ENCODE measurements around the gene PIGZ. TPM values are rescaled to one million over a fixed set of nuclear protein-coding genes. Genes with fewer than 3 reads are reported as not detected.

PIGZ gene
- total and polyA plus RNA-seq, 9 of the 15 experiments (the other 6 are each of a cell fraction or from before 2014, with no cell fraction given): 0.15 to 1.8 (median 0.76) TPM

GRCh38 chr3:196969134-196969659, 564 bp upstream of the PIGZ start (continued):
- TF ChIP-seq ZHX1 (conservative IDR thresholded peaks at IDR 0.05; ENCODE audit: low read length) (no peak), KDM2B (CRISPR knock-in tag; IDR thresholded peaks at IDR 0.05) (peak; percentile 91), MECOM (CRISPR knock-in tag; IDR thresholded peaks at IDR 0.05) (0 out of 2 replicates have a peak, but pooled peaks have one; percentile 24), HOMEZ (CRISPR knock-in tag; IDR thresholded peaks at IDR 0.05) (peak; percentile 91), BRD9 (IDR thresholded peaks at IDR 0.05; ENCODE audit: low read depth, partially characterized antibody) (no peak), CUX1 (CRISPR knock-in tag; IDR thresholded peaks at IDR 0.05) (peak; percentile 83; the same call in 1 of the 2 replicates), GABPA (tag; conservative IDR thresholded peaks at IDR 0.05; ENCODE audit: low read depth) (peak; percentile 64), SMARCC2 (IDR thresholded peaks at IDR 0.05; ENCODE audit: low read depth) (no peak), ZNF717 (CRISPR knock-in tag; IDR thresholded peaks at IDR 0.05) (no peak), ZNF280A (IDR thresholded peaks at IDR 0.05; ENCODE audit: low read depth, partially characterized antibody) (no peak), CBX1 (IDR thresholded peaks at IDR 0.05; ENCODE audit: low read depth) (peak; percentile 32; the same call in 1 of the 2 replicates), NFXL1 (CRISPR knock-in tag; IDR thresholded peaks at IDR 0.05) (no peak; the same call in 1 of the 2 replicates), ELF4 (CRISPR knock-in tag; IDR thresholded peaks at IDR 0.05) (0 out of 2 replicates have a peak, but pooled peaks have one; percentile 18), ZNF324 (CRISPR knock-in tag; IDR thresholded peaks at IDR 0.05) (peak; percentile 45; the same call in 1 of the 2 replicates), E2F5 (CRISPR knock-in tag; IDR thresholded peaks at IDR 0.05) (0 out of 2 replicates have a peak, but pooled peaks have one; percentile 39), PRPF4 (IDR thresholded peaks at IDR 0.05; ENCODE audit: insufficient read depth, low read depth, low read length, poor library complexity, severe bottlenecking) (peak; percentile 42)
